ENCODE data around the gene FASTKD1.
"Not testable (repeated sequence)": the region's sequence is repeated elsewhere in the genome, so short reads cannot be mapped to it uniquely, and the experiment has no call there.

Gene FASTKD1

GRCh38 chr2:169562519-169562918, 11.1 kb downstream of the FASTKD1 start:
- TF ChIP-seq CTCF (conservative IDR thresholded peaks at IDR 0.05): no peak
- H3K27ac ChIP-seq: peak overlapping the region; percentile 54

DNA sequence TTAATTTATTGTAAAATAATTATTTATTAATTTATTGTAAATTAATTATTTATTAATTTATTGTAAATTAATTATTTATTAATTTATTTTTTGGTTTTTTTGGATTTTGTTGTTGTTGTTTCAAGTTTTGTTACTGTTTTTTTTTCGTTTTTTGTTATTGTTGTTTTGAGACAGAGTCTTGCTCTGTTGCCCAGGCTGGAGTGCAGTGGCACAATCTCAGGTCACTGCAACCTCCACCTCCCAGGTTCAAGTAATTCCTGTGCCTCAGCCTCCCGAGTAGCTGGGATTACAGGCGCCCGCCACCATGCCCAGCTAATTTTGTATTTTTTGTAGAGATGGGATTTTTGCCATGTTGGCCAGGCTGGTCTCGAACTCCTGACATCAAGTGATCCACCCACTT, 11.6 kb downstream of the FASTKD1 start:
- H3K27ac ChIP-seq: peak overlapping the region; percentile 54

DNA sequence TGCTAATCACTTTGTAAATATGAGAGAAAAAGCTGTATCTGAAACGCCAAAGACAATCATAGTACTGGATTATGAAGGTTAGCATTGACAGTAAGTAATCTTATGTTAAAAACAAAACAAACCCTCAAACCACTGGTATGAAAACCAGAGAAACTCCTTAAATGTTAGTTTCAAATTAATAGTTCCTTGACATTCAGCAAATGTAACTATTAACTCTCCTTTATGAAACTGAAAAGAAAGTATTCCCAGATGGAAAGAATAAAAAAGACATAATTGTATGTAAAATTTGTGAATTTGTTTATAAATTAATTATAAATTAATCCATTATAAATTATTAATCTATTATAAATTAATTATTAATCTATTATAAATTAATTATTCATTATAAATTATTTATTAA, 12.3 kb downstream of the FASTKD1 start:
- no peak overlapping the region for H3K27ac ChIP-seq
- TF ChIP-seq CTCF (conservative IDR thresholded peaks at IDR 0.05): no peak

- no peak for TF ChIP-seq CTCF (conservative IDR thresholded peaks at IDR 0.05)
- no peak overlapping the region for H3K27ac ChIP-seq
Measured at GRCh38 chr2:169546756-169547155, 26.9 kb downstream of the FASTKD1 start.

- H3K27ac ChIP-seq: no peak overlapping the region
- TF ChIP-seq CTCF (conservative IDR thresholded peaks at IDR 0.05): no peak
Measured at GRCh38 chr2:169542433-169542832, 31.2 kb downstream of the FASTKD1 start.

DNA sequence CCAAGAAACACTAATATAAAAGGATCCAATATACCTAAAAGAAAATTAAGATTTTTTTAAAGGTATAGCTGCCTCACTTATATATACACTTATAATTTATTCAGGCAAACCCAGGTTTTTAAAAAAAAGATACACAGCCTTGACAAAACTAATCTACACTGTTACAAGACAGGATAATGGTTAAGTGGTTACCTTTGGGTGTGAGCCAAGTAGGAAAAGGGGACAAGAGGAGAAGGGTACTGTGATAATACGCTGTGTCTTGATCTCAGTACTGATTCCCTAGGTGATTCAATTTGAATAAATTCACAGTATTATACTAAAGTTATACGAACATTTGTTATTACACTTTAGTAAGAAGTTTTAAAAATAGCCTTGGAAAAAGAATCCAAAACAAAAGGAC, 33.5 kb downstream of the FASTKD1 start:
- TF ChIP-seq CTCF (conservative IDR thresholded peaks at IDR 0.05): no peak
- no peak overlapping the region for H3K27ac ChIP-seq

GRCh38 chr2:169539460-169539859, 34.2 kb downstream of the FASTKD1 start:
- H3K27ac ChIP-seq: not testable (repeated sequence)

- TF ChIP-seq CTCF (conservative IDR thresholded peaks at IDR 0.05): peak; percentile 87
- no peak overlapping the region for H3K27ac ChIP-seq
Measured at GRCh38 chr2:169528271-169528701, 45.4 kb downstream of the FASTKD1 start.

DNA sequence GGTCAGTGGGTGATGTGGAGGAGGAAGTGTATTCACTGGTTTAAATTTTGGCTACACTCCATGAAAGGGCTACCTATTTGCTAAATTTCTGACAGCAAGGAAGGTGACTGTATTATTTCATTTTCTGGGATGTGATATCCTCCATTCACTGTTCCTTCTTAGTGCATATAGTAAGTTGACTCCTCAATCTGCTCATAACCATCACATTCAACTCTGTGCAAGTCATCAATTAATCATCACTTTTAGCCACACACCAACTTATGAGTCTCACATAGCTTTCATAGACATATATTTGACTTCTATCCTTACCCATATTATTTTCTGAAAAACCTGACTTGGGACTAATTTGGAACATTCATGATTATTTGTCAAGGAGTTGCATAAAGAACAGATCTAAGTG, 47.2 kb downstream of the FASTKD1 start:
- no peak overlapping the region for H3K27ac ChIP-seq
- TF ChIP-seq CTCF (conservative IDR thresholded peaks at IDR 0.05): no peak
